Erythroblast (primary cell): ENCODE results near the gene DCAF10.
"Not testable (repeated sequence)": the region's sequence is repeated elsewhere in the genome, so short reads cannot be mapped to it uniquely, and the experiment has no call there.

Experiments used
- DNase-seq, 2 experiments: peaks; one replicate each; lab custom pipeline; 2025; lab: John Stamatoyannopoulos, UW
- GATA1 ChIP-seq: IDR thresholded peaks from 2 replicates; pipeline ENCODE4 v1.6.1; 2011; ENCODE audit warnings: low read depth, mild to moderate bottlenecking, control low read depth, low read length, moderate library complexity
- POLR2A ChIP-seq: IDR thresholded peaks from 2 replicates; pipeline ENCODE4 v1.6.1; 2011; ENCODE audit warnings: mild to moderate bottlenecking, low read length

Gene DCAF10

DNA sequence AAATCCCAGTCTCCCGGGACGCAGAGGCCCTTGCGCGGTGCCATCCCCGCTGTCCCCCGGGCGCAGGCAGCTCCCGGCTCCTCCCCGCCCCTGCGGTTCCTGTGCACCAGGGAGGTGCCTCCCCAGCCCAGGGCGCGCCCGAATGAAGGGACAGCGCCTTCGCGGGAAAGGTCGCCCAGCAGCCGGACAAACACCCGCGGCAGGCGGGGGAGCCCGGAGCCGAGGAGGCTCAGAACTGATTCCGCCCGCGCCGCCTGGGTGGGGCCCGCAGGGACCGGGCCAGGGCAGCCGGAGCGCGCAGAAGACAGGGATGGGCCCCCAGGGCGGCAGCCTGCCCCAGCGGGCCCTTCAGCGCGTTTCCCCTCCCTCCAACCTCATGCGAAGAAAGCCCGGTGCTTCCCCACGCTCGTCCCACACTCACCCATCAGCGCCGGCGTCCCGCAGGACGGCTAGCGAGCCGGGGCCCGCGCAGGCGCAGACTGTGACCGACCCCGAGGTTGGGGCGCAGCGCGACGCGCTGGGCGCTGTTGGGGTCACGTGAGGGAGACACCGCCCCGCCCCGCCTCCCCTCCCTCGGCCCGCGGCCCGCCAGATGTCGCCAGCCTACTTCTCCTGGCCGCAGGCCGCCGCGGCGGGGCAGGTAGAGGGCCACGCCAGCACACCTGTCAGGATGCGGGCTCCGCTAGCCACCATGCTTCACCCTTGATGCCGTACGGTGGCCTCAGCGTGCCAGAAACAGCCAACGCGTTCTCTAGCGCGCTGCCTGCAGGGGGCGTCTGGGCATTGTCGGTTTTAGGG is 103.2 kb downstream of the DCAF10 start, which contains the start of gene SLC25A51:
TSS of gene SLC25A51 (minus strand) at position 481 of the 798 bp plus-strand sequence. CDS start 15,577 bp downstream, outside the sequence.
- peak; percentile 94 to 96 for DNase-seq
- TF ChIP-seq POLR2A = peak; percentile 78
- TF ChIP-seq GATA1 = no peak

DNA sequence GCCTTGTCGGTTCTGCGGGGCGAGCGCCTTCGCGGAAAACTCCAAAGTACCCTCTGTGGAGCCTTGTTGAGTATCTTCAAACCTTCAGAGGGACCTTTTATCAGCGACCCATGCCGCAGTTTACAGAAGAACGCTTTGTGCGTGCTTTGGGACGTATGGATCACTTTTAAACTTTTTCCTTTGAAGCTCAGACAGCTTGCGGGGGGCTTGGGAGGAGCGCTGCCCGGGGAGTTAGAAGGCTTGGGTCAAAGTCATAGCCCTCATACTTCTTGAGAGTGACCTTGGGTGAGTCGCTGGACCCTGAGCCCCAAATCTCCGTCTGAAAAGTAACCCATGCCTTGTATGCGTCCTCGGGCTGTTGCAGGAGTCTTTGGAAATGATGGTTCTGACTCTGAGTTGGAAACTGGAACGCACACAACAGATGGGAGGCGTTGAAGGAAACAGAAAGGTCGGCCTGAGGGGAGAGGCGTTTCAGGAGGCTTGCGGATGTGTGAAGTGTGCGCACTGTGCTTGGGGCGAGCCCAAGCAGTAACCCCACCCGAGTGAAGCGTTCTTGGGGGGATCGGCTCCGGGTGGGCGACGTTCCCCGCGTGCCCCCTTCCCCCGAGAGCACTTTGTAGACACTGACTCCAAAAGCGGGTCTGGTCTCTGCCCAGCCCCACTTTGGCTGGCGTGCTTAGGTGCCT is 104.0 kb downstream of the DCAF10 start:
- DNase-seq = peak in 1 of 2 experiments; percentile 61
- TF ChIP-seq POLR2A (peak; percentile 63), GATA1 (no peak)

DNA sequence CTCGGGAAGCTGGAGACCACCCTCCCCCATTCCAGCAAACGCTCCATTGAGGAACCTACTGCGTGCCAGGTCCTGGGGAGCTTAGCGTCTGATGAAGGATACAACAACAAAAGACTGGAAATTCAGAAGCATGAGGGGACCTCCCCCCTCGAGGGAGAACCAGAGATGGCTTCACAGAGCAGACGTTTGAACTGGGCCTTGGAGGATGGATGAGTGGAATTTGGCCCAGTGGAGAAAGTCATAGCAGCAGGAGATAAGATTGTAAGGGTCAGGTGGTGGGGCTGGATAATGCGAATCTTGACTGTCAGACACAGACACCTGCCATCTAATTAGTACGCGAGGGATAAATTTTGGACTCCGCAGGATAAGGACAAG is 104.5 kb downstream of the DCAF10 start:
- peak; percentile 65 to 86 for DNase-seq
- TF ChIP-seq GATA1 (no peak), POLR2A (no peak)

DNA sequence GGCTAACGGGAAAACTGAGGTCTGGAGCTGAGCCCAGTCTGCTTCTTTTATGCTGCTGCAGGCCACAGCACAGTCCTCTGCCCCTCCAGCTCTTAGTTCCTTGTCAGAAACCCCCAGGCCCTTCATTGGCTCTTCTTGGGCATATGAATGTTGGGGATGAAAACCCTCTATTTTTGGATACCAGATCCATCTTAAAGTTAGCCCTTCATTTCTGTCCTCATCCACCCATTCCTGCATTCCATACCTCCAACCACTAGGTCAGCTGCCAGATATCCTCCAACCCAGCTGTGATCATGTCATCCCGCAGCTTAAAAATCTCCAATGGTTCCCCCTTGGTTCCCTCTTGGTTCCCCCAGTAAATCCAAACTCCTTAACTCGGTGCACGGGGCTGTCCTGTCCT is 105.2 kb downstream of the DCAF10 start:
- no peak for DNase-seq
- TF ChIP-seq GATA1 (no peak), POLR2A (no peak)

DNA sequence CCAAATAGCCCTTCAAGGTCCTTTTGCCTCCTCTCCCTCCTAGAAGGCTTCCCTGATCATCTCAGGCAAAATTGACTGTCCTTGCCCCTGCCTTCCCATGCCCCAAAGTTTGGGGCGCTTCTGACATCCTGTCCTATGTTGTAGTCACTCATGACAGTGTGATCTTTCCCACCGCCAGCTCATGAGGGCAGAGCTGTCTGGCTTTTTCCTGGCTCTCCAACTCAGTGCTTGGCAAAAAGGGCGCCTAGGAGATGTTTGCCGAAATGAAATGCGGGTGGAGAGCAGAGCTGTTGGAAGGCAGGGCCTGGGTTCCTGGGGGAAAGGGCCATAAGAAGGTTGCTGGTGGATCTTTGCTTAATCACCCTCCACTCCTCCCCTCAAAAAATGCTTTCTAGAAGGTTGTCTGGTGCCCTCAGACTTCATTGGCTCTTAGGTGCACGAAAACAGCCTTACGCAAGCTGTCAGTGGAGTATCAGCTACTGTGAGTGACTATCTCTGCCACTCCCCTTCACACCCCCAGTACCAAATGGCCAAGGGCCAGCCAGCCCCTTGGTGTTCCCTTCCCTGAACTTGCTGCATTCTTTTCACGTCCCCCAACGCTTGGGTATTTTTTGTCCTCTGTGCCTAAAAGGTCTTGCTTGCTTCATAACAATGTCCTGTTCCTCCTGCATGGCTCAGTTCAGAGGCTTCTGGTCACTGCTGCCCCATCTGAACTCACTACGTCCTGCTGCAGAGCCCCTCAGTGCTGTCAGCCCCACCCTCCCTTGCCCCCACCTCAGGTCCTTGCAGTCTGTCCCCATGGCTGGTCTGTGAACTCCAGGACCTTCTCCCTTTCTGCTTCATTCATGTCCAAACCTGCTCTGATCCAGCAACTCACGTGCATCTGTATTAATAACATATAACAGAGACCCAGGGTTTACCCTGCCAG is 106.0 kb downstream of the DCAF10 start:
- peak; percentile 41 to 48 for DNase-seq
- TF ChIP-seq GATA1 (no peak), POLR2A (no peak)

DNA sequence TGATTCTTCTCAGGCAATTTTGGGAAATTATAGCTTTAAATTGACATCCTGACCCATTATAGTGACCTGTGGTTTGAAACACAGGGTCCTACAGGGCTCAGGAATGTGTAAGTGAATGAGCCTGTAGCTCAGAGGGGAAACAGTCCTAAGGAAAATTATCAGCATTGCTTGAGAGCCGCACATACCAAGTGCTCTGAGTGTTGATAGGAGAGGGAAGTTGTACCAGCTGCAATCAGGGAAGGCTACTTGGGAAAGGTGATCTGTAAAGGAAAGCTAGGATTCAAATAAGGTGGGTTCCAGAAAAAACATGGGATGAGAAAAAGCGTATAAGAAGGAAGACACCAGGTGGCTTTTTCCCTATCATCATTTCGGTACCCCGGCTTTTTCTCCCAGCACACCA is 107.7 kb downstream of the DCAF10 start:
- no peak for TF ChIP-seq POLR2A
- TF ChIP-seq GATA1 = no peak
- no peak for DNase-seq

DNA sequence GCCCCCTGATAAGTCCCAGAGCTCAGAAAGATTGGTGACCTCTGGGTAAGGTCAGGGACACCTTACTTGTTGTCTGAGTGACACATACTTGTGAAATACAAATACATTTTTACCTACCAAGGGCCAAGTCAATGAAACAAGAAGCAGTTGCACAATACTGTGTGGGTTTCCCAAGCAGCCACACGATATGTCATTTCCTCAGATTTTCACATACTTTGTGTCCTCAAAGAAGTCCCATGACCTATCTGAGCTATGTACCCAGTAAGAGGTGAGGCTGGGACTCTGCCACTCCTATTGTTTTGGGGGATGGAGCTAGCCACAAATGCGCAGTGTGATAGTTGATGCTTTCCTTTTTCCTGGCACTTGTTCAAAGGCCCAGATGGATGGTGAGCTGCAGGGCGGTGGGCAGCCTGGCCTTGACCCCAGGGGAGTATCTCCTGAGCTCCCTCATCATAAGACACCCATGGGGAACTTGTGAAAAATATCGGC is 108.1 kb downstream of the DCAF10 start:
- no peak for DNase-seq
- TF ChIP-seq POLR2A (no peak), GATA1 (no peak)

DNA sequence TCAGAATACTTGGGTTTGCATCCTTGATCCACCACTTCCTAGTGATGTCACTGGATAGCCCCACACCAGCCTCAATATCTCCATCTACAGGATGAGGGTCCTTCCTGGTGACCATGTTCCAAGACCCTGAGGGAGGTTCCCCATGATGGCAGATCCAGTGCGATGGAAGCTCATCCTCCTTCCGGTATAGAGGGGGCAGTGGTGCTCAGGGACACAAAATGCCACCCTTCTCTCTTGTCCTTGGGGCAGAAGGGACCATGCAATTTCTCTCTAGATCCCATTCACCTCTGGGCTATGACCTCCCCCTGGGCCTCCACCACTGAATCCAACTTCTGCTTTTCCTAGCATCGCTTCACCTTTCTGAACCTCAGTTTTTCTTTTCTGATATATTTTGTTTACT is 108.7 kb downstream of the DCAF10 start:
- no peak for DNase-seq
- TF ChIP-seq POLR2A = no peak
- no peak for TF ChIP-seq GATA1

DNA sequence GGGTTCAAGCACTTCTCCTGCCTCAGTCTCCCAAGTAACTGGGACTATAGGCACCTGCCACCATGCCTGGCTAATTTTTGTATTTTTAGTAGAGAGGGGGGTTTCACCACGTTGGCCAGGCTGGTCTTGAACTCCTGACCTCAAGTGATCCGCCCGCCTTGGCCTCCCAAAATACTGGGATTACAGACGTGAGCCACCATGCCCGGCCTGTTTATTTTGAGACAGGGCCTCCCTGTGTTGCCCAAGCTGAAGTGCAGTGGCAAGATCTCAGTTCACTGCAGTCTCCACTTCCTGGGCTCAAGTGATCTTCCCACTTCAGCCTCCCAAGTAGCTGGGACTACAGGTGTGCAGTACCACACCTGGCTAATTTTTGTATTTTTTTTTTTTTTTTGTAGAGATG is 109.2 kb downstream of the DCAF10 start:
- not testable (repeated sequence) for DNase-seq

DNA sequence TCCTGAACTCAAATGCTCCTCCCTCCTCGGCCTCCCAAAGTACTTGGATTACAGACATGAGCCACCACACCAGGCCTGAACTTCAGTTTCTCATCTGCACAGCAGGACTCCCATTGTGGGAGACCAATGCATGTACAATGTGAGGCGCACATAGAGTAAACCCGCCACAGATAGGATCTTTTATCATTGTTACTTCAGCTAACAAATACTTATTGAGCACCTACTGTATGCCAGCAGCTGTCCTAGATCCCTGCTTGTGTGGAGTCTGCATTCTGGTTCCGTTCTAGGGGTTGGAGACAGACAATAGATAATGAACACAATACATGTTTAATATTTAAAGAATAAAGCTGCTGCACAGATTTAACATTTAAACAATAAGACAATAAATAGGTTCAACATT is 109.7 kb downstream of the DCAF10 start:
- TF ChIP-seq POLR2A (no peak), GATA1 (no peak)
- no peak for DNase-seq

DNA sequence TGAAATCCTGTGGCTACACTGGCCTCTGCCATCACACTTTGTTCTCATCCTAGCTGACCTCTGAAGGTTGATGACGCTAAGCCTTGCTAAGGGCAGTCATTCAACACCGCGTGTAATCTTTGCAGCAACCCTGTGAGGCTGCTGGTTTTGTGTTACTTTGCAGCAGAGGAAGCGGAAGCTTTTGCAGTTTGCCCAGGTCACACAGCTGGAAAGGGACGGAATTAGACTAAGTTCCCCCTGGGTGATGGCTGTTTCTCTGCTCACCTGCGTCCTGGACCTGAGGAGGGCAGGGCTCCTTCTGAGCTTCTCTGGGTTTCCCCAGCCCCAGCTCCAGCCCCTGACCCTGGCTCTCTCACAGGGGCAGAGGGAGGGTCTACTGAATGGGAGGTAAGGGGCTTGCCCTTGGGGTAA is 110.7 kb downstream of the DCAF10 start:
- TF ChIP-seq GATA1 (no peak), POLR2A (no peak)
- DNase-seq = no peak

DNA sequence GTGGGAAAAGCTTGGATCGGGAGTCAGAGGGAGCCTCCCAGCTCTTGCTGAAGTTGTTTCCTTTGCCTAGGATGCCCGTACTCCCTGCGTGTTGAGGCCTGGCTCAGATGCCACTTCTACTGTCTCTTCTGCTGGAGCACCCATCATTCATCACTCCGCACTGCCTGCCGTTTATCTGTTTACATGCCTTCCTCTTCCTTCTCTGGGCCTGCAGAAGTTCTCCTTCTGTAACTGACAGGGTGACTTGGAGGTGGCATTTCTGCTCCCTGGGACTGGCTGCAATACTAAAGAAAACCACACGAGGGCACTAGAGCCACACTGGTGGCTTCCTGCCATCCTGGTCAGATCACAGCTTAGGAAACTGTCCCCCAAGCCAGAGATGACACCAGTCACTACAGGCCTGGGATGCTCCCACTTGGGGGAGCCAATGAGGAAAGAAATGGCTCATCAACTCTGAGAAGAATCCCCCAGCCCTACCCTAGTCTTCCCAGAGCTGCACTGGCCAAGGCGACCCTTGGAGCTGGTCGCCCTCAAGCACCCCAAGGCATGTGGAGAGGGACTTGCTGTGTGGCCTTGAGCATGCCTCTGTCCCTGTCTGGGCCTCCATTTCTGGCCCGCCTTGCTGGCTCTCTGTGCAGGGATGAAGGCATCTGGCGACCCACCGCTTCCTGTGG is 113.0 kb downstream of the DCAF10 start:
- TF ChIP-seq POLR2A (no peak), GATA1 (no peak)

DNA sequence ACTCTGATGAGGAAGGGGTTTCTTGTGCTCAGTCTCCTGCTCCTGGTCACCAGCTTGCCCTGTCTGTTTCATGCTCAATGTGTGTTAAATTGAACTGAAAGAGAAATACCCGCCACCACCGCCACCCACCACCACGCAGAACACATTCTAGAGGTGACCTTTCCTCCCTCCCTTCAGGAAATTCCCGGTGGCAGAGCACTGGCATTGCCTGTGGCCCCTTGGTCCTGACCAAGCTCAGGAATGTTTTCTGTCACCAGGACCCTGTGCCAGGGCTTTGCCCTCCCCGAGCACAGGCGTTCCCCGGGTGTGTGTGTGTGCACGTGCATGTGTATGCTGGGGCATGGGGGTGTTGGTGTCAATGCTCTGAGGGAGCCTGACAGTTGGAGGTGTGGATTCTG is 113.6 kb downstream of the DCAF10 start:
- TF ChIP-seq GATA1 (no peak), POLR2A (no peak)
- no peak for DNase-seq

More for the DNA sequence above, 113.0 kb downstream of the DCAF10 start:
- DNase-seq = peak; percentile 76 to 89
